Measurements from ENCODE around the gene OVOL3.

DNA sequence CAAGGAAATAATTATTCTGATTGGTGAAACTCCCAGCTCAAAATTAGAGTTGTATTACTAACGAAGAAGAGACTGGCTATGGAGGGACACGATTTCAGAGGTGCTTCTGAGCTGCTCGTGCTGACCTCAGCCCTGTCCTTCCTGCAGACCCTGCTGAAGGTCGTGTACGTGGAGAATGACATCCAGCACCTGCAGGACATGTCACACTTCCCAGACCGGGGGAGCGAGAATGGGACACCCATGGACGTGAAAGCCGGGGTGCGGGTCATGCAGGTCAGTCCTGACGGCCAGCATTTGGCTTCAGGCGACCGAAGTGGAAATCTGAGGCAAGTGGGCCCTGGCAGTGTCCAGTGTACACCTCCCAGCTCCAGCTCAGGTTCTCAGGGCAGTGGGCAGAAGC is 28.0 kb upstream of the OVOL3 start:
- TF ChIP-seq CTCF (conservative IDR thresholded peaks at IDR 0.05; ENCODE audit: low read length) (no peak), EZH2phosphoT487 (IDR thresholded peaks at IDR 0.05; ENCODE audit: borderline replicate concordance, low read depth, low read length) (no peak)

Data from OCI-LY7 (cell line).